Stomach smooth muscle (tissue), 2 donors: Measurements from ENCODE around the gene PANX3.
A peak's percentile ranks its signal among the peaks of the same experiment; 100 is the strongest.

Experiments used
- H3K27ac ChIP-seq: one replicate; pipeline ENCODE4 v1.7.0; 2013; ENCODE audit warnings: mild to moderate bottlenecking, low read length, inconsistent platforms
- H3K27me3 ChIP-seq, 2 donors: one replicate each; pipeline ENCODE4 v1.7.0; 2013; ENCODE audit warnings: low read length in 2 of 2; ENCODE audit not compliant: insufficient read depth in 2 of 2, control insufficient read depth in 1 of 2
- H3K36me3 ChIP-seq, 2 donors: one replicate each; pipeline ENCODE4 v1.7.0; 2013; ENCODE audit warnings: low read length in 2 of 2; ENCODE audit not compliant: control insufficient read depth in 2 of 2, insufficient read depth in 2 of 2
- H3K4me1 ChIP-seq: one replicate; pipeline ENCODE4 v1.7.0; 2013; ENCODE audit warnings: low read length; ENCODE audit not compliant: control insufficient read depth, insufficient read depth
- H3K4me3 ChIP-seq, 2 donors: one replicate each; pipeline ENCODE4 v1.7.0; 2013; ENCODE audit warnings: low read length in 2 of 2
- H3K9ac ChIP-seq, 2 donors: one replicate each; pipeline ENCODE4 v1.7.0; 2013; ENCODE audit warnings: low read length in 2 of 2, mild to moderate bottlenecking in 1 of 2
- H3K9me3 ChIP-seq, 2 donors: one replicate each; pipeline ENCODE4 v1.7.0; 2013; ENCODE audit warnings: low read length in 2 of 2; ENCODE audit not compliant: control insufficient read depth in 2 of 2
- donor health status: healthy.
- donor health status: Pancreatic carcinoma.

PANX3 gene

DNA sequence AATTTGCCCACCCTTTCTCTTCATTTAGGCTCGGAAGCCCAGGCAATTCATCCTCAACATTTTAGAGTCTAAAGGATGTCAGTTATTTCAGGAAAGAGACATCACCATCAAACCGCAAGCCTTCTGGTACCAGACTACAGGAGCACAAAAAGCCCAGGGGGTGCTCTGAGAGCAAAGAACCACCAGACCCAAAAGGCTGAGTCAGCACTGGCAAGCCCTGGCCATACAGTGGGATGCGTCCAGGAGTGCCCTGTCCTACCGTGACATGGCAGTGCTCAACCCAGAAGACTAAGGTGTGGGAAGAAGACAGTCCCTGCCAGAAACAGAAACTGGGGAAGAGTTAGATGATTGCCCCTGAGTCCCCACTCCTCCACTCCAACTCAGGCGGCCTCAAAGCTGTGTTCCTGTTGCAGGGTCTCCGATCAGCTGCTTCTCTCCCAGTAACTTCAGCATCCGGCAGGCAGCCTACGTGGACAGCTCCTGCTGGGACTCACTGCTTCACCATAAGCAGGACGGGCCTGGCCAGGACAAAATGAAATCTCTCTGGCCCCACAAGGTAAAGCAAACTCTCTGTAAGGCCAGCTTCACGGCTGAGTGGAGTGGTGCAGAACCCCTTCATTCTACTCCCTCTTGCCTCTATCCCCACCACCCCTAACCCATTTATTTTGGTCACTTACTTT is 1.5 kb downstream of the PANX3 start:
- Histone ChIP-seq H3K9ac (no peak overlapping the region), H3K4me3 (no peak overlapping the region), H3K27me3 (peaks cover 0 to 2% of the 10 kb centered on the region in 2 donors), H3K36me3 (no peaks in the 10 kb centered on the region), H3K27ac (no peak overlapping the region), H3K4me1 (no peaks in the 10 kb centered on the region), H3K9me3 (no peaks in the 10 kb centered on the region)

DNA sequence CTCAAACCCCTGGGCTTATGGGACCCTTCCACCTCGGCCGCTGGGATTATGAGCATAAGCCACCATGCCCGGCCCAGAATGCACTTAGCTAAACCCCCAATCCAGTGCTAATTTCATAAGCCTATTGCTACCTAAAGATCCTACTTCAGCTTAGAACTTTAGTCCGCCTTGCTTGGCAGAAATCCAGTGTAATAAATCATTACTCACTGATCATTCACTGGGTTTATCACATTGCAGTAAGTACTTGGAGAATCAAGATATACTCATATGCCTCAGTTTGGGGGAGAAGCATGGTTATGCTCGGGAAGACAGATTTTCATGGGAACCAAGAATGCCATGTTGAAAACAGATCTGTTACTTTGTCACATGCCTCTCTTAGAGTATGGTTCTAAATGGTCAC is 7.6 kb downstream of the PANX3 start:
- H3K4me1 ChIP-seq = peaks cover 6% of the 10 kb centered on the region
- peaks cover 0 to 2% of the 10 kb centered on the region in 2 donors for H3K27me3 ChIP-seq
- no peaks in the 10 kb centered on the region for H3K9me3 ChIP-seq
- H3K4me3 ChIP-seq = no peak overlapping the region
- H3K9ac ChIP-seq = no peak overlapping the region
- H3K36me3 ChIP-seq = no peaks in the 10 kb centered on the region
- no peak overlapping the region for H3K27ac ChIP-seq

DNA sequence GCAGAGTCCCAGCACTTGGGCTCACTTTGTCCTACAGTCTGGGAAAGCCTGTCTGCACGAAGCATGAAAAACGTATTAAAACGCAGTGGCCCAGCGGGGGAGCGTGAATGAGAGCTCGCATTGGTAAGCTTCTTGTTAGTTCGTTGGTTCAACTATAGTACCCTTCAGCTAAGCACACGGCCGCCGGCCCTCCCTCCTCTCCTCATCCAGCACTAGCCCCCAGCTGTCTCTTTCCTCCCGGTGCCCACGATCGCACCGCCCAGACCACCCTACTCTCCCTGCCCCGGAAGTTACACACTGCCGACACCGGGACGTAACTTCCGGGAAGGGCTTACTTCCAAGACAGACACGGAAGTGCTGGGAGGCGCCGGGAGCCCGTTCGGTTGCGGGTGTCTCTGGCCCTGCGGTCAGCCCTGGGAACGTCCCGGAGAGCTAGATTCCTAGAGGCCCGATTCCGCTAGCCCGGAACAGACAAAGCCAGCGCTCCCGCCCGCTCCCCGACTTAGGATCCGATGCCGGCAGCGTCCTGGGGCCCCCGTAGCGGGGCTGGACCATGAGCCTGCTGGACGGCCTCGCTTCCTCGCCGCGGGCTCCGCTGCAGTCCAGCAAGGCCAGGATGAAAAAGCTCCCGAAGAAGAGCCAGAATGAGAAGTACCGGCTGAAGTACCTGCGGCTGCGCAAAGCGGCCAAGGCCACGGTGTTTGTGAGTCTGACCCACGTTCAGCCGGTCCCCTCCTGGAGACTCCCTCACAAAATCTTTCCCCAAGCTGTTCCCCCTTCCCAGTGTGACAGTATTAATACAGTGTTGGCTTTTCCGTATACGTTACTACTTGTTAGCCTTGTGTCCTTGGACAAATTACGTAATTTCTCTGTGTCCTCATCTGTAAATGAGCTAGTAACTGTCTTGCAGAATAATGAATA is 11.6 kb downstream of the PANX3 start, which contains the start of gene TBRG1:
TBRG1 (plus strand) TSS at position 334 of the 921 bp plus-strand sequence; CDS start at position 554, 220 bp downstream.
- Histone ChIP-seq H3K4me3 (peak within 1 kb of the TSS; percentile 66 to 97), H3K9me3 (no peaks in the 10 kb centered on the region), H3K27ac (peak within 1 kb of the TSS; percentile 93), H3K9ac (peak within 1 kb of the TSS; percentile 89 to 96), H3K4me1 (peaks cover 6% of the 10 kb centered on the region), H3K36me3 (peaks cover 16 to 28% of the 10 kb centered on the region in 2 donors), H3K27me3 (no peaks in the 10 kb centered on the region)

DNA sequence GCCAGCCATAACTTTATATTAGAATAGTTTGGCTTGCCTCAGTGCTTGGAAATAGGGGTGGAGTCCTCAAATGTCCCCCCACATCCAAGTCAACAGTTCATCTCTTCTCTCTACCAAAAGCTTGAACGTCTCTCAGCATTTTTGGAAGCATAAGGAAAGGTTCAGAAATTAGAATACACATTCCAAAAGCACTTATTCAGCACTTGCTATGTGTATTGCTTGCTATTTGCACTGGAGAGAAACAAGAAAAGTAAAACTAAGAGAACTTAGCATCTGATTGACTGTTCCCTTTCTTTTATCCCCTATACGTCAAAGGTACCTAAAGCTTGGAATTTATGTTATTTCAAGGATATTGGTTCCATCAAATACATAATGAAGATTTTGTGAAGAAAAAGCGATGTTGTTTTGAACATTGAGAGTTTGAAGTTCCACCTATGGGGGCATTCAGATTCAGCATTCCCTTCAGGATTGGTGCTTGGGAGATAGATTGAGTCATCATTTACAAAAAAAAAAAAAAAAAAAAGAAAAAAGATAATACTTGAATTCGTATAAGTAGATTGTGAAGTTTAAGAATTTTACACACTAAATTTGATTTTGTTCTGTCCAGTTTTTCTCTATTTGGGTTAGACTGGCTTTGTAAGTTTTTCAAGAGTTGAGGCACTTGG is 12.8 kb downstream of the PANX3 start:
- H3K27ac ChIP-seq = peak overlapping the region; percentile 93
- H3K36me3 ChIP-seq = peaks cover 18 to 28% of the 10 kb centered on the region in 2 donors
- H3K4me3 ChIP-seq = peak overlapping the region; percentile 66 to 97
- H3K4me1 ChIP-seq = peaks cover 6% of the 10 kb centered on the region
- H3K9ac ChIP-seq = peak overlapping the region; percentile 89 to 96
- H3K9me3 ChIP-seq = no peaks in the 10 kb centered on the region
- no peaks in the 10 kb centered on the region for H3K27me3 ChIP-seq

DNA sequence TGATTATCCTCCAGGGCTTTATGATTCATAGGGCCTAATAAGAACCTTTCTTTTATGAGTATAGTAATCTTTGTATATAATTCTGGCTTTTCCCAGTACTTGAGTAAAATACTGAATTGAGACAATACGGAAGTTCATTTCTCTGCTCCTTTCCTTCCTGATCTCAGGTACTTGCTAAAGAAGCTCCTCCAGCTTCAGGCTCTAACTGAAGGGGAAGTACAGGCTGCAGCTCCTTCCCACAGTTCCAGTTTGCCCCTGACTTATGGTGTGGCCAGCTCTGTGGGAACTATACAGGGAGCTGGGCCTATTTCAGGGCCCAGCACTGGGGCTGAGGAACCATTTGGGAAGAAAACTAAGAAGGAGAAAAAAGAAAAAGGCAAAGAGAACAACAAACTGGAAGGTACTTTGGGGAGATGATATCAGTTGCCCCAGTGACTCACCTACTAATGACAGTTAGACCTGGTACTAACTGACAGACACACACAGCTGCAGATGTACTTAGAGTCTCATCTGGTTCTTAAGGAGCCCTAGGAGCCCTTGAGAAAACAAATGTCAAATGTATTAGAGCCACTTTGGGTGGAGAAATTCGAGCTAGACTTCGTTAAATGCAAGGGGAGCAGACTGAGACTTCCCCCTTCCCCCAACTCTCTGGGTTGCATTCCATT is 14.4 kb downstream of the PANX3 start:
- Histone ChIP-seq H3K9me3 (no peaks in the 10 kb centered on the region), H3K27me3 (no peaks in the 10 kb centered on the region), H3K27ac (no peak overlapping the region), H3K9ac (no peak overlapping the region), H3K4me3 (no peak overlapping the region), H3K36me3 (peaks cover 24 to 35% of the 10 kb centered on the region in 2 donors), H3K4me1 (peaks cover 6% of the 10 kb centered on the region)

DNA sequence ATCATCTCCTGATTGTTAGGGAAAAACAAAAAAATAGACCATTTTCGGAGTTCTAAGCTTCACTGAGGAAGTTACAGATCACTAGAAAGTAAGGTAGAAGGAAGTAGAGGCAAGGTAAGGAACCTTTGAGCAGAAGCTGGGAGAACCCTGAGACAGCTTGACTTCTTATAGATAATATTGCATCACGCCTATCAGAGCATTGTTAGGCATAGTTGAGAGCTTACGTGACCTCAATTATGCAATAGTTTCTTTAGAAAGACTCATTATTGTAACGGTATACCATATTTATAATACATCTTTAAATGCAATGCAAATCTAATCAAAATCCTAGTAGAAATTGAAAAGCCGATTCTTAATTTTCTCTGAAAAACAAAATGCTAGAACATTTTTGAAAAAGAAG is 16.3 kb downstream of the PANX3 start:
- peaks cover 42 to 52% of the 10 kb centered on the region in 2 donors for H3K36me3 ChIP-seq
- no peaks in the 10 kb centered on the region for H3K9me3 ChIP-seq
- no peak overlapping the region for H3K9ac ChIP-seq
- peaks cover 6% of the 10 kb centered on the region for H3K4me1 ChIP-seq
- H3K27ac ChIP-seq = no peak overlapping the region
- H3K27me3 ChIP-seq = no peaks in the 10 kb centered on the region
- H3K4me3 ChIP-seq = no peak overlapping the region

DNA sequence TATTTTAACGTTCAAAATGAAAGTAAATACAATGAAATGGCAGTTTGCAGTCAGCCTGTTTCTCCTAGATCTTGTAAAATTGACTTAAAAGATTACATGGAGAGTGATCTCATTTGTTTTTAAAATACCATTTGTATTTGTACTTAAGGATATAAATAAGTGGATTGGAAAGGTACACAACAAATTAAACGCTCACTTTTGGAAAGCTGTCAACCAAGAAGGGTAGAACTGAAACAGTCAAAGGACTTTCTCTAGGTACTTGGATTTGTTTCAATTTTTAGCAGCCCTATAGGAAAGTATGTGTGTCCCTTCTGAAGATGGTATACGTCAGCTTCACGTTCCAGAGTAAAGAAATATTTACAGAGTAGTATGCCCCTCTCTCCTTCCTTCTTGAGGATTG is 18.7 kb downstream of the PANX3 start:
- no peak overlapping the region for H3K4me3 ChIP-seq
- H3K9ac ChIP-seq = no peak overlapping the region
- no peaks in the 10 kb centered on the region for H3K4me1 ChIP-seq
- H3K9me3 ChIP-seq = no peaks in the 10 kb centered on the region
- H3K27me3 ChIP-seq = no peaks in the 10 kb centered on the region
- no peak overlapping the region for H3K27ac ChIP-seq
- peaks cover 57 to 64% of the 10 kb centered on the region in 2 donors for H3K36me3 ChIP-seq

DNA sequence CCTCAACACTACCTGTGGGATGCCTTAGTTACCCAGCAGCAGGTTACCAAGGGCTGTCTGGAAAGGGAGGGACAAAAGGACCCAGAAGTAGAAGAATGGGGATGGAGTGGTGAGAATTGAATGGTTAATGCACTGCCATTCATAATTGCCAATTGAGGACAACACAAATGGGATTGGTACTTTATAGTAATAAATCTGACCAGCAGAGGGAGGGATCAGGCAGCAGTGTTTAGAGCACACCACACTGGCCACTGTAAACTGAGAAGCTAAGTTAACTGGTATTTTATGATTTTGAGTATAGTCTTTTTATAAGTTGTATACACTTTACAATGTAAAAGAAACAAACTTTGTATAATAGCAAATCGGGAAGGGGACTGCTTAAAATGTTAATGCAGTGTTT is 22.1 kb downstream of the PANX3 start:
- Histone ChIP-seq H3K36me3 (peaks cover 54 to 58% of the 10 kb centered on the region in 2 donors), H3K4me3 (no peak overlapping the region), H3K27ac (no peak overlapping the region)

DNA sequence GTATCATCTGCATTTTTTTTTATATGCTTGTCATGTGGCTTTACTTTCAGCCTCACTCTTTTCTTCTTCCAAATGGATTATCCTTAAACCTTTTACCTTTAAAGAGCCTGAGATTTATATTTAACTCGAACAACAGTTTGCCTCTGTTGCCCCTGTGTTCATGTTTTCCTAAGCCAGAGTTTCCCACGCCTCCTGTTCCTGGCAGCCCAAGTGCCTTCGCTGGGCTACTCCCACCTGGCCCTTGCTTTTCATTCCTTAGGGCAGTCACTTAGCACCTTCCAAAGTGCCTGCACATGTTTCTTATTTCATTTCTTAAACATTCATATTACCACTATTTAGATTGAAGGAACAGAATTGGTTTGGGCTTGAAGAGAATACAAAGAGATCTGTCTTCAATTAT is 24.7 kb downstream of the PANX3 start:
- H3K4me1 ChIP-seq = no peaks in the 10 kb centered on the region
- H3K27me3 ChIP-seq = no peaks in the 10 kb centered on the region
- H3K36me3 ChIP-seq = peaks cover 53 to 54% of the 10 kb centered on the region in 2 donors
- H3K27ac ChIP-seq = no peak overlapping the region
- no peak overlapping the region for H3K9ac ChIP-seq
- no peak overlapping the region for H3K4me3 ChIP-seq
- H3K9me3 ChIP-seq = no peaks in the 10 kb centered on the region

More for the DNA sequence above, 22.1 kb downstream of the PANX3 start:
- Histone ChIP-seq H3K4me1 (no peaks in the 10 kb centered on the region), H3K9ac (no peak overlapping the region), H3K27me3 (no peaks in the 10 kb centered on the region), H3K9me3 (no peaks in the 10 kb centered on the region)

DNA sequence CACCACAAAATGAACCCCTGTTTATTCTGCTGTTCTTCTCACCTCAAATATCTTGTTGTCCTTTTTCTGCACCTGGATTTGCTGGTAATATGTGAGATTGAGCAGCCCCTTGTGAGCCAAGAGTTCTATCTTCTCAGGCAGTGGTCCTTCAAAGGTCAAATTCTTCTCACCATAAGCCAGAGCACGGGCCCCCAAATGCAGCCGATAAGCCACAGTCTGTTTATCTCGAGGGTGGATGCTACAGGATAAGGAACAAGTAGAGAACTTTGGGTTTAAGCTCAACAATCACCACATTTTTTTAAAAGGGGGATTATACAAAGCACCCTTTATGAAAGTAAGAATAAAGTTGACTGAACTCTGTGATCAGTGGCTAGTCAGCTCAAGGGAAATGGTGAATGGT is 27.3 kb downstream of the PANX3 start:
- Histone ChIP-seq H3K27ac (no peak overlapping the region), H3K36me3 (peaks cover 28 to 30% of the 10 kb centered on the region in 2 donors), H3K4me1 (no peaks in the 10 kb centered on the region), H3K9ac (no peak overlapping the region), H3K27me3 (no peaks in the 10 kb centered on the region), H3K9me3 (no peaks in the 10 kb centered on the region), H3K4me3 (no peak overlapping the region)
